Smooth muscle cell (in vitro differentiated cells): ENCODE measurements around the gene DRC1. TPM values are rescaled to one million over a fixed set of nuclear protein-coding genes. Genes with fewer than 3 reads are reported as not detected.

ENCODE experiments used
- DNase-seq: peaks from one replicate; lab custom pipeline; 2025; ENCODE audit not compliant: unreplicated experiment; lab: John Stamatoyannopoulos, UW
- H2AFZ ChIP-seq: fragments of 200-600 bp; sonication (generic); 2 replicates; pipeline ENCODE4 v1.6.0; 2016; ENCODE audit warnings: antibody characterized with exemption, low read depth, mild to moderate bottlenecking
- H3F3A ChIP-seq: fragments of 200-600 bp; sonication (generic); 2 replicates; pipeline ENCODE4 v1.6.0; 2017; ENCODE audit warnings: antibody characterized with exemption, low read depth
- H3K27ac ChIP-seq: fragments of 200-600 bp; sonication (generic); 2 replicates; pipeline ENCODE4 v1.5.1; 2016; ENCODE audit warnings: low read depth, mild to moderate bottlenecking
- H3K27me3 ChIP-seq: fragments of 200-600 bp; sonication (generic); 2 replicates; pipeline ENCODE4 v1.6.1; 2016; ENCODE audit warnings: low read depth, mild to moderate bottlenecking
- H3K36me3 ChIP-seq: fragments of 200-600 bp; sonication (generic); 2 replicates; pipeline ENCODE4 v1.5.1; 2016; ENCODE audit warnings: low read depth
- H3K4me1 ChIP-seq: fragments of 200-600 bp; sonication (generic); 2 replicates; pipeline ENCODE4 v1.5.1; 2016; ENCODE audit warnings: low read depth
- H3K4me2 ChIP-seq: fragments of 200-600 bp; sonication (generic); 2 replicates; pipeline ENCODE4 v1.6.0; 2016; ENCODE audit warnings: mild to moderate bottlenecking
- H3K4me3 ChIP-seq: fragments of 200-600 bp; sonication (generic); 2 replicates; pipeline ENCODE4 v1.5.1; 2016; ENCODE audit warnings: mild to moderate bottlenecking
- H3K79me2 ChIP-seq: fragments of 200-600 bp; sonication (generic); 2 replicates; pipeline ENCODE4 v1.6.0; 2016; ENCODE audit warnings: low read depth, mild to moderate bottlenecking
- H3K9ac ChIP-seq: fragments of 200-600 bp; sonication (generic); 2 replicates; pipeline ENCODE4 v1.6.0; 2016; ENCODE audit warnings: low read depth
- H3K9me3 ChIP-seq: fragments of 200-600 bp; sonication (generic); replicated peaks from 2 replicates; pipeline ENCODE4 v1.5.1; 2016; ENCODE audit warnings: low read depth
- H4K20me1 ChIP-seq: fragments of 200-600 bp; sonication (generic); 2 replicates; pipeline ENCODE4 v1.6.0; 2016; ENCODE audit warnings: low read depth
- WGBS: methylation state at CpG from one replicate; pipeline ENCODE4 v1.1.7; 2016; ENCODE audit warnings: low lambda C conversion rate; 5-methylcytosine and 5-hydroxymethylcytosine counted together
- polyA plus RNA-seq: library from polyadenylated mRNA; unstranded; fragments of >200 nt; fragmentation: Nextera tagmentation; extraction: Ambion mirVana; gene quantifications from 2 replicates; pipeline ENCODE4 v1.2.1, GENCODE V29; 2016
- total RNA-seq: library from RNA; depleted of rRNA; stranded (reverse); fragments of >200 nt; gene quantifications from 2 replicates; pipeline ENCODE4 v1.2.3, GENCODE V29; 2014
- TF ChIP-seq, protein P1 (sequence below): fragments of 200-600 bp; sonication (generic); IDR thresholded peaks from 2 replicates; pipeline ENCODE4 v1.5.1; 2017; ENCODE audit warnings: borderline replicate concordance, mild to moderate bottlenecking, antibody characterized with exemption; ENCODE audit not compliant: insufficient read depth, poor library complexity, severe bottlenecking

DRC1 gene
- total and polyA plus RNA-seq, 2 experiments from 2014 or later = 0.14 TPM; not detected in 1

DNA sequence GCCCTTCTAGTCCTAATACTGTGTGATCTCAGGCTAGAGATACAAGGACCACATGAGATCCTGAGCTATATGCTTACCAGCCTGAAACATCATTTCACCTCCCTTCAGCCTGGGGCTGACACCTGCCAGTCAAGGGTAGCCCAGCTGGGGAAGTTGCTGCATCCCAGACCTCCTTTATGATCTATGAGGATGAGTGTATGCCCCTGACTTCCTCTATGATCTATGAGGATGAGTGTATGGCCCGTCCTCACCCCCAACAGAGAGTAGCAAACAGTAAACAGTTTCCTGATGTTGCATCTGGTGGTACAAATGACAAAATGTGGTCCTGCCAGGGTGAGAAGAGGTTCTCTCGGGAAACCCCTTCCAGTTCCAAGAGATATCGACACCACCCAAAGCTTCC, 85.1 kb downstream of the DRC1 start:
- Histone ChIP-seq H3K36me3 (no peaks in the 10 kb centered on the region), H2AFZ (no peak overlapping the region), H3K4me3 (no peak overlapping the region), H4K20me1 (no peaks in the 10 kb centered on the region), H3K4me1 (no peaks in the 10 kb centered on the region), H3K9me3 (no peaks in the 10 kb centered on the region), H3K27ac (no peak overlapping the region), H3K79me2 (no peaks in the 10 kb centered on the region), H3K27me3 (no peaks in the 10 kb centered on the region), H3K4me2 (no peak overlapping the region), H3F3A (no peaks in the 10 kb centered on the region), H3K9ac (no peak overlapping the region)
- no peak for DNase-seq
- WGBS = 88% methylated on average over 3 of the region's 3 CpGs
- TF ChIP-seq, protein P1, sequence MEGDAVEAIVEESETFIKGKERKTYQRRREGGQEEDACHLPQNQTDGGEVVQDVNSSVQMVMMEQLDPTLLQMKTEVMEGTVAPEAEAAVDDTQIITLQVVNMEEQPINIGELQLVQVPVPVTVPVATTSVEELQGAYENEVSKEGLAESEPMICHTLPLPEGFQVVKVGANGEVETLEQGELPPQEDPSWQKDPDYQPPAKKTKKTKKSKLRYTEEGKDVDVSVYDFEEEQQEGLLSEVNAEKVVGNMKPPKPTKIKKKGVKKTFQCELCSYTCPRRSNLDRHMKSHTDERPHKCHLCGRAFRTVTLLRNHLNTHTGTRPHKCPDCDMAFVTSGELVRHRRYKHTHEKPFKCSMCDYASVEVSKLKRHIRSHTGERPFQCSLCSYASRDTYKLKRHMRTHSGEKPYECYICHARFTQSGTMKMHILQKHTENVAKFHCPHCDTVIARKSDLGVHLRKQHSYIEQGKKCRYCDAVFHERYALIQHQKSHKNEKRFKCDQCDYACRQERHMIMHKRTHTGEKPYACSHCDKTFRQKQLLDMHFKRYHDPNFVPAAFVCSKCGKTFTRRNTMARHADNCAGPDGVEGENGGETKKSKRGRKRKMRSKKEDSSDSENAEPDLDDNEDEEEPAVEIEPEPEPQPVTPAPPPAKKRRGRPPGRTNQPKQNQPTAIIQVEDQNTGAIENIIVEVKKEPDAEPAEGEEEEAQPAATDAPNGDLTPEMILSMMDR = no peak

GRCh38 chr2:26487192-26487591, 85.5 kb downstream of the DRC1 start:
- H3F3A ChIP-seq = no peaks in the 10 kb centered on the region
- DNase-seq = no peak
- H3K79me2 ChIP-seq = no peaks in the 10 kb centered on the region
- H3K27ac ChIP-seq = no peak overlapping the region
- H3K4me3 ChIP-seq = no peak overlapping the region
- 83% methylated on average over 5 of the region's 5 CpGs for WGBS
- H3K9ac ChIP-seq = no peak overlapping the region
- no peak overlapping the region for H2AFZ ChIP-seq
- no peaks in the 10 kb centered on the region for H3K4me1 ChIP-seq
- no peaks in the 10 kb centered on the region for H3K27me3 ChIP-seq
- no peaks in the 10 kb centered on the region for H3K9me3 ChIP-seq
- TF ChIP-seq, protein P1 = no peak
- no peaks in the 10 kb centered on the region for H3K36me3 ChIP-seq
- no peak overlapping the region for H3K4me2 ChIP-seq
- no peaks in the 10 kb centered on the region for H4K20me1 ChIP-seq

DNA sequence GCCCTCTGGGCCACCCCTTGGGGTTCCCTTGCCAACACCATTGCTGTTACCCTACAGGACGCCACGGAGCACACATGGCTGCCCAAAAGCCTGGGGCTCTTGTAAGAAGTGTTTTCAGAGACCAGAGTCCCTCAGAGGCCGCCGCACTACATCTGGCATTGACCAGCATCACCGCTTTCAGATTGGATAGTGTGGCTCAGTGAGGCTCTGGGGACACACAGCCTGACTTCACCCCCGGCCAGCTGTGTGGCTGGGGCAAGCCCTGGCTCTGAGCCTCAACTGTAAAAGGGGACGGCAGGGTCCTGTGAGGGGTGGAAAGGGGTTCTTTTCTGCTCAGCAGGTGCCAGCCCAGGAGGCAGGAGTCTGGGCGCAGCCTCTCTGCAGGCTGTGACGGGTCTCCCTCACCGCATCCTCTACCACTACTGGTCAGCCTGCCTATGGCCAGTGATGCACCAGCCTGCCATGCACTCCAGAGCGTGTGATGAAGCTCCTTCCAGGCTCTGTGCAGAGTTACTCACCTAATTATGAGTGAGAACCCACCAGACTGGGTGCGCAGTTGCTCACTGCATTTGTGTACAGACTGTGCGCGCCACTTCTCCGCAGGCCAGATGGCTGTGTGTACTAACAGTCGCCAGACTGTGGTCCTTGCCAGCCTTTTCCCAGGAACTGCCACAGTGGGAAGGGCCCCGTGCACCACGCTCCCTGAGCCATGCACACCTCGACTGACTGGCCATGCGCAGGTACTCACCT, 86.9 kb downstream of the DRC1 start:
- Histone ChIP-seq H3K36me3 (no peaks in the 10 kb centered on the region), H3K27ac (no peak overlapping the region), H3K27me3 (no peaks in the 10 kb centered on the region), H3K4me2 (no peak overlapping the region), H2AFZ (no peak overlapping the region), H3F3A (no peaks in the 10 kb centered on the region), H4K20me1 (no peaks in the 10 kb centered on the region), H3K9ac (no peak overlapping the region), H3K79me2 (no peaks in the 10 kb centered on the region), H3K9me3 (no peaks in the 10 kb centered on the region), H3K4me3 (no peak overlapping the region), H3K4me1 (no peaks in the 10 kb centered on the region)
- no peak for DNase-seq
- WGBS = 96% methylated on average over 20 of the region's 20 CpGs
- TF ChIP-seq, protein P1 = no peak
